Stimulated activated naive CD8-positive, alpha-beta T cell treated with anti-CD3 and anti-CD28 coated beads, Interleukin-15, amount 100 ng/mL, for 72 hours (primary cell): Measurements from ENCODE around the gene IRX1.

ENCODE experiments used
- ATAC-seq: fragments of 150-1000 bp; cut with Tn5 transposase; 2 replicates; pipeline ENCODE4 v1.10.0; 2021; ENCODE audit warnings: mild to moderate bottlenecking, moderate library complexity
- DNase-seq, 2 donors: peaks; one replicate each; pipeline ENCODE4 v3.0.0; 2021 to 2022
- H3K27ac Mint-ChIP-seq, 2 donors: one replicate each; pipeline ENCODE4 v1.8.0; 2022; ENCODE audit warnings: mild to moderate bottlenecking in 2 of 2, mixed read lengths in 2 of 2, moderate library complexity in 2 of 2
- H3K27me3 Mint-ChIP-seq: one replicate; pipeline ENCODE4 v1.8.0; 2022; ENCODE audit warnings: mixed read lengths
- H3K4me1 Mint-ChIP-seq: one replicate; pipeline ENCODE4 v1.8.0; 2022; ENCODE audit warnings: mild to moderate bottlenecking, mixed read lengths
- H3K4me3 Mint-ChIP-seq, 2 donors: one replicate each; pipeline ENCODE4 v1.8.0; 2022; ENCODE audit warnings: mild to moderate bottlenecking in 2 of 2, mixed read lengths in 2 of 2, moderate library complexity in 1 of 2
- H3K9me3 Mint-ChIP-seq, 2 donors: one replicate each; pipeline ENCODE4 v1.8.0; 2022; ENCODE audit warnings: mixed read lengths in 2 of 2

IRX1 gene

DNA sequence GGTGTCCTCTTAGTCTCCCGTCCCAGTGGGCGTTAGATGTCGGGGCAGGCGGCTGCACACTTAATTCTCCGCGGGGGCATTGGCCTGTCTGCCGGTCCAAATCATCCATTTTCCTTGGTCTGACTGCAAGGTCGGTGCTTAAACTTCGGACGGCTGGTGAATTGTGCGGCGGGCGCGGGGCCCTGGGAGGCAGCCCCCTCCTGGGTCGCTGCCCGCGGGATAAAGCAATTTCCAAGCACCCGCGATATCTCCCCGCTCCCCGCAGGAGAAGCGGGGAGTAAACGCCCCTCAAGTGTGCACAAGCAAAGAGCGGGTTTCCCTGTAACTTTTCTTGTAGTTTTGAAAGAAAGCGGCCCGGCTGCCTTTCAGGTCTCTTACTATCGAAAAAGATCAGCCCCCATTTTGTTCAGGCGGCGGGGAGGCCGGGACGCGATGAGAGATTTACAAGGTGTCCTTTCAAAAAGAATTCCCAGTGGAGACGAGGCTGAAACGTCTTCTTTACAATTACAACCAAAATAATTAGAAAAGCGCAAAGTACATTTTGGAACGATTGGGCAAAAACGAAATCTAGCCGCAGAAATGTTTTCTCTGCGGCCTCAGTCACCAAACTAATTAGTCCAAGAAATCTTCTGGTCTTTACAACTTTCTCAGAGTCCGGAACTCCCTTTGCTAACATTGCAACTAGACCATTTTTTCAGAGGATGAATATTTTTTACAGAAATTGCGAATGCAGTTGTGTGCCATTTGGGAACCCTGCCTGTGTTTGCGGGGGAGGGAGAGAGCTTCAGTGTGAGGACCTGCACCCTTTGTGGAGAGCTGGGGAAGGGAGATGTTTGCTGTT is 1.8 kb downstream of the IRX1 start:
- no peak for ATAC-seq

GRCh38 chr5:3598207-3598606 is 2.6 kb downstream of the IRX1 start:
- DNase-seq, result no peak
- Mint-ChIP-seq H3K4me3 (no peak overlapping the region), H3K9me3 (peaks cover 0 to 6% of the 10 kb centered on the region in 2 donors), H3K27ac (no peak overlapping the region), H3K4me1 (peaks cover 20% of the 10 kb centered on the region), H3K27me3 (peaks cover 87% of the 10 kb centered on the region)
- ATAC-seq, result no peak

More for the DNA sequence above, 1.8 kb downstream of the IRX1 start:
- Mint-ChIP-seq H3K4me1 (peaks cover 20% of the 10 kb centered on the region), H3K27me3 (peaks cover 87% of the 10 kb centered on the region), H3K9me3 (peaks cover 0 to 6% of the 10 kb centered on the region in 2 donors), H3K27ac (no peak overlapping the region), H3K4me3 (no peak overlapping the region)
- no peak for DNase-seq

DNA sequence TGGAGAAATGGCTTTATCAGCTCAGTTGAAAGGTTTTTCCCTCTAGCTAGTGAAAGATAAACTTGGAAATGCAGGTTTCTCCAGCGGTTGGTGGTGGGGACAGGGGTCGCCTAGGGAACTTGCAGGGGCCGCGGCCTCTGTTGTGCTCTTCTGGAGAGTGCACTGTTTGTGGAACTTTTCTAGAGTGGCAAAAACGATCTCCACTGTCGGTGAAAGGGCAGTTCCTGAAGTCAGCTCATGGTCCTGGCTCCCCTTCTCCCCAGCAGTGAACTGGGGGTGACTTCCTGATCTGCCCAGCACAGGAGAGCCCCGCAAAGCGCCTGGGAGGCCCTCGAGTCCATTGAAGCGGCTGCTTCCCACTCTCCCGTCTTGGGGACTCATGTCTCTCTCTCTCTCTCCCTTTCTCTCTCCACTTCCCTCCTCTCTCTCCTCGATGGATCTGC is 3.2 kb downstream of the IRX1 start:
- Mint-ChIP-seq H3K4me3 (no peak overlapping the region), H3K27me3 (peaks cover 87% of the 10 kb centered on the region), H3K27ac (no peak overlapping the region), H3K9me3 (peaks cover 0 to 6% of the 10 kb centered on the region in 2 donors), H3K4me1 (peaks cover 19% of the 10 kb centered on the region)
- ATAC-seq, result no peak
- DNase-seq, result no peak

- ATAC-seq (no peak), DNase-seq (no peak)
- H3K27me3 Mint-ChIP-seq, result peaks cover 87% of the 10 kb centered on the region
- peaks cover 12% of the 10 kb centered on the region for H3K4me1 Mint-ChIP-seq
- no peak overlapping the region for H3K27ac Mint-ChIP-seq
- peaks cover 0 to 6% of the 10 kb centered on the region in 2 donors for H3K9me3 Mint-ChIP-seq
- H3K4me3 Mint-ChIP-seq, result peak overlapping the region in 1 of 2 donors; percentile 43
These were observed 3.8 kb downstream of the IRX1 start for GRCh38 chr5:3599226-3600105.

DNA sequence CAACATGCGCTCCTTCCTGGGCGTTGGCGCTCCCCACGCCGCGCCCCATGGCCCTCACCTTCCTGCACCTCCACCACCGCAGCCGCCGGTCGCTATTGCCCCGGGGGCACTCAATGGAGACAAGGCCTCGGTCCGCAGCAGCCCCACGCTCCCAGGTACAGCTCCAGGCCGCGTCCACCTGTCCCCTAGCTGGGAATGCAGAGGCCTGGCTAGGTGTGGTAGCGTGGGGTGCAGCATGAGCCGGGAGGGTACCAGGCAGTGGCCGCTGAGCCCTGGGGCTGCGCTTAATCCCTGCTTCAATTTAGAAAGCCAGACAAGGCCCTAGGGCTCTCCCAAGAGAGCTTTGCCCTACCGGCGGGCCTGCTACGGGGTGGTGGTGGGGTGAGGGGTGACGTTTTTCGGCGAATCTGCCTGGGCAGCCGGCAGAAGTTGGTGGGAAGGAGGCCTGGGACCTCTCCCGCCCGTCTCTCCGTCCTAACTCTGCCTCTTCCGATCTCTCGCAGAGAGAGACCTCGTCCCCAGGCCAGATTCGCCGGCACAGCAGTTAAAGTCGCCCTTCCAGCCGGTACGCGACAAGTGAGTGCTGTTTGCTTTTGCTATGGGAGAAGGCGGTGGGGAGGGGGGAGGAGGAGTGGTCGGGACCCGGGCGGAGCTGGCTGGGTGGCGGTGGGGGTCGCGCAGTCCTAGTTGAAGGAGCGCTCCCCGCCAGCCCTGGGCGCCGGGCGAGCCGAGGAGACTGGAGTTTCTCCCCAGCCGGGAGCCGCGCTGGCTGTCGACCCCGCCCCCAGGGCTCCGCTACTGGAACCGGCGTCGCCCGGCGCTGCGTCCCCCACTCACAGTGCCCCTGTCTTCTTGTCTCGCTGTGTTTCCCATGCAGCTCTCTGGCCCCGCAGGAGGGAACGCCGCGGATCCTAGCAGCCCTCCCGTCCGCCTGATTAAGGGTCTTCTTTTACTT is 4.8 kb downstream of the IRX1 start:
- peaks cover 89% of the 10 kb centered on the region for H3K27me3 Mint-ChIP-seq
- no peak overlapping the region for H3K27ac Mint-ChIP-seq
- H3K4me1 Mint-ChIP-seq, result peaks cover 12% of the 10 kb centered on the region
- H3K4me3 Mint-ChIP-seq, result no peak overlapping the region
- ATAC-seq (no peak), DNase-seq (no peak)
- peaks cover 0 to 6% of the 10 kb centered on the region in 2 donors for H3K9me3 Mint-ChIP-seq

GRCh38 chr5:3601061-3601710 is 5.6 kb downstream of the IRX1 start:
- no peak for ATAC-seq
- H3K27ac Mint-ChIP-seq, result no peak overlapping the region

GRCh38 chr5:3601911-3602782 is 6.5 kb downstream of the IRX1 start:
- DNase-seq (no peak), ATAC-seq (no peak)
- Mint-ChIP-seq H3K27ac (no peak overlapping the region), H3K4me3 (no peak overlapping the region), H3K4me1 (peaks cover 23% of the 10 kb centered on the region), H3K9me3 (peaks cover 0 to 6% of the 10 kb centered on the region in 2 donors), H3K27me3 (peaks cover 100% of the 10 kb centered on the region)

More at GRCh38 chr5:3601061-3601710, 5.6 kb downstream of the IRX1 start:
- Mint-ChIP-seq H3K4me3 (no peak overlapping the region), H3K27me3 (peaks cover 97% of the 10 kb centered on the region), H3K9me3 (peaks cover 0 to 6% of the 10 kb centered on the region in 2 donors), H3K4me1 (peaks cover 17% of the 10 kb centered on the region)
- DNase-seq, result no peak

- ATAC-seq (peak; percentile 34), DNase-seq (peak in 1 of 2 donors; percentile 21)
- Mint-ChIP-seq H3K9me3 (peaks cover 0 to 6% of the 10 kb centered on the region in 2 donors), H3K4me3 (no peak overlapping the region), H3K27me3 (peaks cover 100% of the 10 kb centered on the region), H3K27ac (no peak overlapping the region), H3K4me1 (peaks cover 23% of the 10 kb centered on the region)
These were observed 7.3 kb downstream of the IRX1 start for GRCh38 chr5:3602785-3603502.

DNA sequence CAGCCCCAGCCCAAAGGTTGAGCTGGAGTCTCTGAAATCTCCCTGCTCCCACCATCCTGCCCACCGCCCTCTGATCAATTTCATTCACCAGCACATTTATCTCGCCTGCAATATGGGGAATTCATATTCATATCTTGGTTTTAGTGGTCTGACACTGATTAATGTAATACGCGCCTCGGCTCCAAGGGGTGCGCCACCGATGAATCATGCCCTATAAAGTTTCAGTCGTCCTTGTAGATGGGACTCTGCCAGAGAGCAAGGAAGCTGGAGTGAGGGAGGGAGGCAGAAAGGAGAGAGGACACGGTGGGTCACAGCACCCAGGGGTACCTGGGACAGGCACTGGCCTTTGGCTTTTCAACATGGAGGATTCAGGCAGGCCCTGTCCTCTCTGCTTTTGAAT is 8.9 kb downstream of the IRX1 start:
- H3K27ac Mint-ChIP-seq, result no peak overlapping the region
- DNase-seq, result no peak
- no peak for ATAC-seq
- peaks cover 16% of the 10 kb centered on the region for H3K4me1 Mint-ChIP-seq
- peaks cover 100% of the 10 kb centered on the region for H3K27me3 Mint-ChIP-seq
- no peak overlapping the region for H3K4me3 Mint-ChIP-seq
- H3K9me3 Mint-ChIP-seq, result no peaks in the 10 kb centered on the region

DNA sequence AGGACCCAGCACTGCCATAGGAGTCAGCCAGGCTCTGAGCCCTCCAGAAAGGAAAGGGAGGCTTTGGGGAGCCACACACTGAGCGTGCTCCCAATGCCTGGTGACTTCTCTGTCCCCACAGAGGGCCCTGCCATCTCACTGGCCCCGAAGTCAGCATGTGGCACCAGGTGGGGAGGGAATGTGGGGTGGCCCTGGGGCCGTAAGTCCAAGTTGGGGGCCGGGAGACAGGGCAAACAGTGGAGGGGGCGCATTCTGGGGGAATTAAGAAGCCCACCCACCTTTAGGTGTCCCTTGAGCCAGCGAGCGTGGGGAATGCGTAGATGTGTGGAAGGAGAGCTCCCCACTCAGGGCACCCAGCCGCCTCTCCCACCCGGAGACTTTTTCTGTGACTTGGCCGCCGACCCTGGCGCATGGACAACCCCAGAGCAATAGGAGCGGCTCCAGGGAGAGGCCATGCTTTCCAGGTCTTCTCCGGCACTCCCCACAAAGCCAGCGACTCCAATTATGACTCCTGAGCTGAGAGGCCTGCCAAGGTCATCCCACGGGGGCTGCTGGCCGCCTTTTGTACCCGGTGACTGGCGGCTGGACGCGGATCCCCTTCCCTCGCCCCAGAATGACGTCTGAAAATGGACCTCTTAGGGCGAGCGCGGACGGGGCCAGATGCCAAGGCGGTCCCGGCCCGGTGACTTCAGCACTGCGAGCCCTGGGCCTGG is 9.8 kb downstream of the IRX1 start:
- ATAC-seq, result no peak
- peaks cover 16% of the 10 kb centered on the region for H3K4me1 Mint-ChIP-seq
- H3K9me3 Mint-ChIP-seq, result no peaks in the 10 kb centered on the region
- no peak overlapping the region for H3K4me3 Mint-ChIP-seq
- DNase-seq, result no peak
- H3K27me3 Mint-ChIP-seq, result peaks cover 97% of the 10 kb centered on the region
- no peak overlapping the region for H3K27ac Mint-ChIP-seq

GRCh38 chr5:3606121-3606831 is 10.6 kb downstream of the IRX1 start:
- H3K9me3 Mint-ChIP-seq, result no peaks in the 10 kb centered on the region
- ATAC-seq (no peak), DNase-seq (no peak)
- H3K27ac Mint-ChIP-seq, result no peak overlapping the region
- peaks cover 16% of the 10 kb centered on the region for H3K4me1 Mint-ChIP-seq
- no peak overlapping the region for H3K4me3 Mint-ChIP-seq
- H3K27me3 Mint-ChIP-seq, result peaks cover 89% of the 10 kb centered on the region

GRCh38 chr5:3607541-3608181 is 12.0 kb downstream of the IRX1 start:
- peaks cover 10% of the 10 kb centered on the region for H3K4me1 Mint-ChIP-seq
- no peak for ATAC-seq
- H3K4me3 Mint-ChIP-seq, result no peak overlapping the region
- DNase-seq, result no peak
- peaks cover 75% of the 10 kb centered on the region for H3K27me3 Mint-ChIP-seq
- no peak overlapping the region for H3K27ac Mint-ChIP-seq
- H3K9me3 Mint-ChIP-seq, result no peaks in the 10 kb centered on the region
